LNCAP (cell line): ENCODE measurements around the gene PPFIA3.

ENCODE experiments used
- CTCF ChIP-seq: fragments of 450-650 bp; IDR thresholded peaks from 2 replicates; pipeline ENCODE4 v1.5.1; 2017; ENCODE audit warnings: mild to moderate bottlenecking

Gene PPFIA3

GRCh38 chr19:49094505-49095482 is 24.6 kb upstream of the PPFIA3 start:
- TF ChIP-seq CTCF: no peak

GRCh38 chr19:49097453-49098288 is 21.7 kb upstream of the PPFIA3 start:
- peak; percentile 86 for TF ChIP-seq CTCF

GRCh38 chr19:49098795-49099194 is 20.5 kb upstream of the PPFIA3 start:
- TF ChIP-seq CTCF: no peak

- no peak for TF ChIP-seq CTCF
Observed at GRCh38 chr19:49101160-49101559, 18.2 kb upstream of the PPFIA3 start.

GRCh38 chr19:49102303-49102702 is 17.0 kb upstream of the PPFIA3 start:
- TF ChIP-seq CTCF: no peak

GRCh38 chr19:49103331-49104085 is 15.8 kb upstream of the PPFIA3 start:
- no peak for TF ChIP-seq CTCF
